Glutamatergic neuron (in vitro differentiated cells): ENCODE data around the gene DGKI. TPM values are rescaled to one million over a fixed set of nuclear protein-coding genes. Genes with fewer than 3 reads are reported as not detected.

Experiments
- DNase-seq: peaks from one replicate; pipeline ENCODE4 v3.0.0; 2022
- H3K27ac Mint-ChIP-seq: one replicate; pipeline ENCODE4 v1.8.0; 2020; ENCODE audit warnings: mild to moderate bottlenecking, mixed read lengths, inconsistent platforms; ENCODE audit not compliant: unreplicated experiment
- H3K27me3 Mint-ChIP-seq: one replicate; pipeline ENCODE4 v1.8.0; 2020; ENCODE audit warnings: mild to moderate bottlenecking, moderate library complexity, mixed read lengths, inconsistent platforms; ENCODE audit not compliant: unreplicated experiment
- H3K36me3 Mint-ChIP-seq: one replicate; pipeline ENCODE4 v1.8.0; 2020; ENCODE audit warnings: mild to moderate bottlenecking, mixed read lengths, inconsistent platforms; ENCODE audit not compliant: unreplicated experiment
- H3K4me1 Mint-ChIP-seq: one replicate; pipeline ENCODE4 v1.8.0; 2020; ENCODE audit warnings: mild to moderate bottlenecking, low read depth, mixed read lengths, inconsistent platforms; ENCODE audit not compliant: unreplicated experiment
- H3K4me3 Mint-ChIP-seq: one replicate; pipeline ENCODE4 v1.8.0; 2020; ENCODE audit warnings: mild to moderate bottlenecking, mixed read lengths, inconsistent platforms; ENCODE audit not compliant: unreplicated experiment
- H3K9me3 Mint-ChIP-seq: one replicate; pipeline ENCODE4 v1.8.0; 2020; ENCODE audit warnings: mild to moderate bottlenecking, moderate library complexity, mixed read lengths, inconsistent platforms; ENCODE audit not compliant: unreplicated experiment
- CTCF ChIP-seq: fragments of 200-600 bp; sonication (generic); IDR thresholded peaks from one replicate; pipeline ENCODE4 v1.5.0; 2021; ENCODE audit not compliant: partially characterized antibody, unreplicated experiment
- total RNA-seq: library from RNA; stranded (reverse); fragmentation: NEBNext Ultra II Directional; extraction: Animal tissue kit (Norgen Biotek cat#: 25700); gene quantifications from one replicate; pipeline ENCODE4 v1.2.1, GENCODE V29; 2021; ENCODE audit not compliant: unreplicated experiment

The DGKI gene
- total RNA-seq, 1 donor from 2014 or later: 19.4 TPM

- no peaks in the 10 kb centered on the region for H3K36me3 Mint-ChIP-seq
- no peak overlapping the region for H3K27ac Mint-ChIP-seq
- TF ChIP-seq CTCF: no peak
- no peak for DNase-seq
- H3K4me1 Mint-ChIP-seq: peaks cover 39% of the 10 kb centered on the region
- no peaks in the 10 kb centered on the region for H3K9me3 Mint-ChIP-seq
- peak overlapping the region; percentile 69 for H3K4me3 Mint-ChIP-seq
- H3K27me3 Mint-ChIP-seq: no peaks in the 10 kb centered on the region
Observed at GRCh38 chr7:137839903-137840779, 6.6 kb downstream of the DGKI start.

GRCh38 chr7:137838706-137839315, 8.0 kb downstream of the DGKI start:
- peak overlapping the region; percentile 9 for H3K27ac Mint-ChIP-seq
- peak overlapping the region; percentile 18 for H3K4me3 Mint-ChIP-seq
- TF ChIP-seq CTCF: no peak
- no peaks in the 10 kb centered on the region for H3K9me3 Mint-ChIP-seq
- no peaks in the 10 kb centered on the region for H3K27me3 Mint-ChIP-seq
- H3K4me1 Mint-ChIP-seq: peaks cover 28% of the 10 kb centered on the region
- no peaks in the 10 kb centered on the region for H3K36me3 Mint-ChIP-seq
- DNase-seq: no peak

- Mint-ChIP-seq H3K4me3 (no peak overlapping the region), H3K36me3 (peaks cover 12% of the 10 kb centered on the region), H3K27ac (no peak overlapping the region), H3K9me3 (peaks cover 4% of the 10 kb centered on the region), H3K27me3 (no peaks in the 10 kb centered on the region), H3K4me1 (peaks cover 19% of the 10 kb centered on the region)
- no peak for DNase-seq
- TF ChIP-seq CTCF: no peak
Observed at GRCh38 chr7:137836541-137836940, 10.2 kb downstream of the DGKI start.

GRCh38 chr7:137836113-137836509, 10.7 kb downstream of the DGKI start:
- peaks cover 16% of the 10 kb centered on the region for H3K4me1 Mint-ChIP-seq
- DNase-seq: no peak
- no peaks in the 10 kb centered on the region for H3K27me3 Mint-ChIP-seq
- no peak for TF ChIP-seq CTCF
- H3K36me3 Mint-ChIP-seq: peaks cover 12% of the 10 kb centered on the region
- no peak overlapping the region for H3K4me3 Mint-ChIP-seq
- peaks cover 4% of the 10 kb centered on the region for H3K9me3 Mint-ChIP-seq
- no peak overlapping the region for H3K27ac Mint-ChIP-seq

- no peaks in the 10 kb centered on the region for H3K27me3 Mint-ChIP-seq
- DNase-seq: no peak
- H3K4me3 Mint-ChIP-seq: no peak overlapping the region
- peaks cover 4% of the 10 kb centered on the region for H3K9me3 Mint-ChIP-seq
- peaks cover 14% of the 10 kb centered on the region for H3K36me3 Mint-ChIP-seq
- H3K27ac Mint-ChIP-seq: no peak overlapping the region
- peaks cover 16% of the 10 kb centered on the region for H3K4me1 Mint-ChIP-seq
- no peak for TF ChIP-seq CTCF
Observed at GRCh38 chr7:137835486-137836112, 11.2 kb downstream of the DGKI start.
